ENCODE results near the gene FAM168A.

GRCh38 chr11:73510106-73510505, 87.8 kb downstream of the FAM168A start:
- TF ChIP-seq HNRNPUL1 (IDR thresholded peaks at IDR 0.05; ENCODE audit: low read length), result no peak
- no peak for TF ChIP-seq BACH1 (tag; IDR thresholded peaks at IDR 0.05)
- TF ChIP-seq CTCF (IDR thresholded peaks at IDR 0.05 in 2 of 3, conservative IDR thresholded peaks at IDR 0.05 in 1 of 3; ENCODE audit: insufficient read depth in 2 of 3, low read depth in 1 of 3, low read length in 3 of 3), result no peak
- no peak for TF ChIP-seq POLR2A (conservative IDR thresholded peaks at IDR 0.05)
- no peak for TF ChIP-seq ZKSCAN1 (IDR thresholded peaks at IDR 0.05; ENCODE audit: low read depth, low read length)
- TF ChIP-seq ATF3 (IDR thresholded peaks at IDR 0.05), result no peak
- no peak for TF ChIP-seq ATF3 (CRISPR knock-in tag; conservative IDR thresholded peaks at IDR 0.05)
- no peak for TF ChIP-seq FOXJ3 (CRISPR knock-in tag; IDR thresholded peaks at IDR 0.05)
- no peak for TF ChIP-seq TRIM28 (IDR thresholded peaks at IDR 0.05)
- no peak for TF ChIP-seq RFX5 (IDR thresholded peaks at IDR 0.05; ENCODE audit: low read depth, low read length)
- TF ChIP-seq ZNF780A (CRISPR knock-in tag; IDR thresholded peaks at IDR 0.05), result no peak
- no peak for TF ChIP-seq ARID3B (CRISPR knock-in tag; IDR thresholded peaks at IDR 0.05; ENCODE audit: borderline replicate concordance)
- no peak for TF ChIP-seq ZNF785 (CRISPR knock-in tag; IDR thresholded peaks at IDR 0.05)
- TF ChIP-seq NFRKB (IDR thresholded peaks at IDR 0.05; ENCODE audit: low read depth), result no peak
